ENCODE data around the gene ACSS1.

DNA sequence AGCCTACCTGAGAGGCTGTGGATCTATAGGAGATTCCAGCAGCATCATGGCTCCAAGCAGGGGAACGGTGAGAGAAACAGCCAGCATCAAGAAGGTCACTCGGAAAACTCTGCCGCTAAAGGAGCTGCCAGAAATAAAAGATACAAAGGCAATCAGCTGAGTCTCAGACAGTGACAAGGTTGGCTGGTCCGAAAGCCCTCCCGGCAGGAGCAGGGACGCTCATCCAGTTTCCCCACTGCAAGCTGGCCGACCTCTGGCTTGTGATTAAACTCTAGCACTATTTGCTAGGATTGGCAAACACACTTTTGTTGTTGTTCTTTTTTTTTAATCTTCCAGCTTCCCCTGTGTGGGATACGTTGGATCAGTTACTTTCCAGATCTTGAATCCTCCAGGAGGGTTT lies 74.0 kb downstream of the ACSS1 start:
- no peak for TF ChIP-seq POLR2AphosphoS2 (conservative IDR thresholded peaks at IDR 0.05; ENCODE audit: low read length)
- no peak for TF ChIP-seq POLR2A (IDR thresholded peaks at IDR 0.05; ENCODE audit: low read length)
- TF ChIP-seq, protein P1, sequence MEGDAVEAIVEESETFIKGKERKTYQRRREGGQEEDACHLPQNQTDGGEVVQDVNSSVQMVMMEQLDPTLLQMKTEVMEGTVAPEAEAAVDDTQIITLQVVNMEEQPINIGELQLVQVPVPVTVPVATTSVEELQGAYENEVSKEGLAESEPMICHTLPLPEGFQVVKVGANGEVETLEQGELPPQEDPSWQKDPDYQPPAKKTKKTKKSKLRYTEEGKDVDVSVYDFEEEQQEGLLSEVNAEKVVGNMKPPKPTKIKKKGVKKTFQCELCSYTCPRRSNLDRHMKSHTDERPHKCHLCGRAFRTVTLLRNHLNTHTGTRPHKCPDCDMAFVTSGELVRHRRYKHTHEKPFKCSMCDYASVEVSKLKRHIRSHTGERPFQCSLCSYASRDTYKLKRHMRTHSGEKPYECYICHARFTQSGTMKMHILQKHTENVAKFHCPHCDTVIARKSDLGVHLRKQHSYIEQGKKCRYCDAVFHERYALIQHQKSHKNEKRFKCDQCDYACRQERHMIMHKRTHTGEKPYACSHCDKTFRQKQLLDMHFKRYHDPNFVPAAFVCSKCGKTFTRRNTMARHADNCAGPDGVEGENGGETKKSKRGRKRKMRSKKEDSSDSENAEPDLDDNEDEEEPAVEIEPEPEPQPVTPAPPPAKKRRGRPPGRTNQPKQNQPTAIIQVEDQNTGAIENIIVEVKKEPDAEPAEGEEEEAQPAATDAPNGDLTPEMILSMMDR (IDR thresholded peaks at IDR 0.05) = no peak
- no peak for TF ChIP-seq BHLHE40 (IDR thresholded peaks at IDR 0.05; ENCODE audit: low read depth, low read length)
- TF ChIP-seq EP300 (IDR thresholded peaks at IDR 0.05) = no peak
- TF ChIP-seq PHF8 (IDR thresholded peaks at IDR 0.05; ENCODE audit: borderline replicate concordance, low read depth) = no peak
- TF ChIP-seq MYC (IDR thresholded peaks at IDR 0.05; ENCODE audit: borderline replicate concordance, low read length) = no peak
- TF ChIP-seq, protein P2, sequence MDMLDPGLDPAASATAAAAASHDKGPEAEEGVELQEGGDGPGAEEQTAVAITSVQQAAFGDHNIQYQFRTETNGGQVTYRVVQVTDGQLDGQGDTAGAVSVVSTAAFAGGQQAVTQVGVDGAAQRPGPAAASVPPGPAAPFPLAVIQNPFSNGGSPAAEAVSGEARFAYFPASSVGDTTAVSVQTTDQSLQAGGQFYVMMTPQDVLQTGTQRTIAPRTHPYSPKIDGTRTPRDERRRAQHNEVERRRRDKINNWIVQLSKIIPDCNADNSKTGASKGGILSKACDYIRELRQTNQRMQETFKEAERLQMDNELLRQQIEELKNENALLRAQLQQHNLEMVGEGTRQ (IDR thresholded peaks at IDR 0.05) = no peak
- no peak for TF ChIP-seq RNF2 (IDR thresholded peaks at IDR 0.05; ENCODE audit: borderline replicate concordance, low read depth)
- TF ChIP-seq, protein P3, sequence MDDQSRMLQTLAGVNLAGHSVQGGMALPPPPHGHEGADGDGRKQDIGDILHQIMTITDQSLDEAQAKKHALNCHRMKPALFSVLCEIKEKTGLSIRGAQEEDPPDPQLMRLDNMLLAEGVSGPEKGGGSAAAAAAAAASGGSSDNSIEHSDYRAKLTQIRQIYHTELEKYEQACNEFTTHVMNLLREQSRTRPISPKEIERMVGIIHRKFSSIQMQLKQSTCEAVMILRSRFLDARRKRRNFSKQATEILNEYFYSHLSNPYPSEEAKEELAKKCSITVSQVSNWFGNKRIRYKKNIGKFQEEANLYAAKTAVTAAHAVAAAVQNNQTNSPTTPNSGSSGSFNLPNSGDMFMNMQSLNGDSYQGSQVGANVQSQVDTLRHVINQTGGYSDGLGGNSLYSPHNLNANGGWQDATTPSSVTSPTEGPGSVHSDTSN (IDR thresholded peaks at IDR 0.05) = no peak
- no peak for TF ChIP-seq SMC3 (IDR thresholded peaks at IDR 0.05)
- no peak for TF ChIP-seq RCOR1 (IDR thresholded peaks at IDR 0.05; ENCODE audit: low read depth, low read length)

Data from A549 (cell line).